ENCODE measurements around the gene AK8. TPM values are rescaled to one million over a fixed set of nuclear protein-coding genes. Genes with fewer than 3 reads are reported as not detected.

AK8 gene
- total RNA-seq, 6 donors from 2014 or later: 0.44 to 8.4 (median 3.6) TPM

- TF ChIP-seq POLR2A (IDR thresholded peaks at IDR 0.05): no peak
- TF ChIP-seq CTCF (IDR thresholded peaks at IDR 0.05): no peak
- no peak for TF ChIP-seq EP300 (IDR thresholded peaks at IDR 0.05)
- TF ChIP-seq POLR2AphosphoS5 (IDR thresholded peaks at IDR 0.05): no peak
- DNase-seq (peak in 1 of 2 donors; percentile 3), ATAC-seq (ENCODE audit: low FRiP score in 2 of 2) (no peak)
- H3K36me3 ChIP-seq: no peaks in the 10 kb centered on the region
- H3K27ac ChIP-seq: no peak overlapping the region
- no peak overlapping the region for H3K4me3 ChIP-seq
- H3K27me3 ChIP-seq: peaks cover 0 to 5% (median 0%) of the 10 kb centered on the region in 4 donors
- H3K9me3 ChIP-seq: no peaks in the 10 kb centered on the region
- 50 to 61% methylated on average over 5 of the region's 5 CpGs for WGBS, 2 donors
- H3K4me1 ChIP-seq: peaks cover 0 to 10% (median 2%) of the 10 kb centered on the region in 4 donors
Measured at GRCh38 chr9:132748450-132748849, 129.6 kb downstream of the AK8 start.

- Histone ChIP-seq H3K9me3 (no peaks in the 10 kb centered on the region), H3K4me1 (no peaks in the 10 kb centered on the region), H3K36me3 (no peaks in the 10 kb centered on the region), H3K27ac (no peak overlapping the region), H3K4me3 (no peak overlapping the region), H3K27me3 (peaks cover 0 to 9% (median 0%) of the 10 kb centered on the region in 4 donors)
- WGBS, 2 donors: 77 to 84% methylated on average over 16 to 19 of the region's 19 CpGs
- TF ChIP-seq POLR2AphosphoS5 (IDR thresholded peaks at IDR 0.05) (no peak), CTCF (IDR thresholded peaks at IDR 0.05) (no peak), POLR2A (IDR thresholded peaks at IDR 0.05) (no peak), EP300 (IDR thresholded peaks at IDR 0.05) (no peak)
- DNase-seq (peak in 1 of 2 donors; percentile 8), ATAC-seq (ENCODE audit: low FRiP score in 2 of 2) (no peak)
Measured at GRCh38 chr9:132745756-132746709, 132.1 kb downstream of the AK8 start.

GRCh38 chr9:132744881-132745755 lies 133.0 kb downstream of the AK8 start:
- DNase-seq (no peak), ATAC-seq (ENCODE audit: low FRiP score in 2 of 2) (no peak)
- TF ChIP-seq POLR2AphosphoS5 (IDR thresholded peaks at IDR 0.05): no peak
- no peak for TF ChIP-seq EP300 (IDR thresholded peaks at IDR 0.05)
- H3K4me3 ChIP-seq: no peak overlapping the region
- peaks cover 0 to 9% (median 0%) of the 10 kb centered on the region in 4 donors for H3K27me3 ChIP-seq
- no peaks in the 10 kb centered on the region for H3K9me3 ChIP-seq
- no peak overlapping the region for H3K27ac ChIP-seq
- WGBS, 2 donors: 28 to 42% methylated on average over 43 of the region's 43 CpGs
- H3K4me1 ChIP-seq: no peaks in the 10 kb centered on the region
- H3K36me3 ChIP-seq: no peaks in the 10 kb centered on the region

GRCh38 chr9:132743931-132744479 lies 134.1 kb downstream of the AK8 start:
- Histone ChIP-seq H3K27me3 (peaks cover 0 to 9% (median 0%) of the 10 kb centered on the region in 4 donors), H3K36me3 (no peaks in the 10 kb centered on the region), H3K4me3 (no peak overlapping the region), H3K27ac (no peak overlapping the region), H3K4me1 (no peaks in the 10 kb centered on the region), H3K9me3 (no peaks in the 10 kb centered on the region)
- DNase-seq (no peak), ATAC-seq (ENCODE audit: low FRiP score in 2 of 2) (no peak)
- TF ChIP-seq CTCF (IDR thresholded peaks at IDR 0.05) (no peak), POLR2AphosphoS5 (IDR thresholded peaks at IDR 0.05) (no peak), EP300 (IDR thresholded peaks at IDR 0.05) (no peak), POLR2A (IDR thresholded peaks at IDR 0.05) (no peak)
- 30 to 41% methylated on average over 12 to 13 of the region's 13 CpGs for WGBS, 2 donors
